GM19455 (cell line): ENCODE data around the gene GFRA1.

Experiments
- ATAC-seq: cut with Tn5 transposase; IDR thresholded peaks from one replicate; pipeline ENCODE4 v1.9.1; 2021; ENCODE audit not compliant: unreplicated experiment

Gene GFRA1

DNA sequence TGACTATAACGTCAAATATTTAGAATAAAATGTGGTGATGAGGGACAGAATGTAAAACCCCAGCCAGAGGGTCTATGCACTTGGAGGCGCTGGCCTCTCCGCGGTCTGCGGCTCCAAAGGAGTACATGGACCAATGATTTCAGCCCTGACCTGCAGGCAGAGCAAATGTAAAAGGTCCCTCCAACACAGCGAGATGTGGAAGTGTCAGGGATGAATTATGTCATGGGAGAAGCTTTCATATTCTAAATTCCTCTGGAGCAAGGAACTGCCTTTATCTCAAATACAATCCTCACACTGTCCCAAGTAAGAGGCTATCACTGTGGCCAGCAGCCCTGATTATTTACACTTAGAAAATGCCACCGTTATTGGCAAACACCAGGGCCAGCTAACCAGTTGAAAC lies 139.4 kb downstream of the GFRA1 start:
- ATAC-seq = no peak

DNA sequence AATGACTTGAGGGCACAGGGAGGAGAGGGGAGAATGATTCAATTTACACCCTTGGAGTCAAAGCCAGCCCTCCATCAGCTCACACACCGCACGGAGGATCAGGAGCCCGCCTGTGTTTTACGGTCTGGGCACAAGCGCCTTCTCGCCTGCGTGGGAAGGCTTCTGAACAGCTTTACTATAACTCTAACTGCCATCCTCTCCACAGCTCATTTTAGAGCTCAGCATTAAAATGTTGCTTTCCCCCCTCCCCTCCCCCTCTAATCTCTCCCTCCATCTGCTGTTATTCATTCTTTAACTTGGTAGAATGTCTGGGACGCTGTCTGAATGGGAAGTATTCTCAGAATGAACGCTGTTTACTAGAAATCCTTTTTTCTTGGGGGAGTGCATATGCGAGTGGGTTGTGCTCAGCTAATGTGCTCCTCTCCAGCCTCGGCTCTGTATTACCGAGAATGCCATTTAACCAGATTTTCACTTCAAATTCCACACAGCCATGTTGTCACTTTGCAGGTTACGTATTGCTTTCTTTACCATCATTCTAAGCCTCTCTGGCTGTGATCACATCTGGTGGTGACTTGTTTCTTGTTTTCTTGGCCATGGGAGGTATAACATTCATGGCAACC lies 140.1 kb downstream of the GFRA1 start:
- no peak for ATAC-seq

DNA sequence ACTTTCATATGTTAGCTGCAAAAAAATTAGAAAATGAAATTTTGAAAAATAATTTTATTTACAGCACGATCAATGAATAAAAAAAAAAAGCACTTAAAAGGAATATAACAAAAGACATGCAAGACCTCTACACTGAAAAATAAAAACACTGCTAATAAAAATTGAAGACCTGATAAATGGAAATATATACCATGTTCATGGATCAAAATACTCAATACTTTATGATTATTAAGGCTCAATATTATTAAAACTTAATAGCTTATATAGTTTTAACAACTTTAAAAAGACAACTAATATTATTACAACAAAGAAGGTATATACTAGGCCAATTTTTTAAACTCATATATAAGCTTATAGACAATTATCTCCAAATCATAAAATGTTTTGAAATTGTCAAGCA lies 143.0 kb downstream of the GFRA1 start:
- no peak for ATAC-seq

DNA sequence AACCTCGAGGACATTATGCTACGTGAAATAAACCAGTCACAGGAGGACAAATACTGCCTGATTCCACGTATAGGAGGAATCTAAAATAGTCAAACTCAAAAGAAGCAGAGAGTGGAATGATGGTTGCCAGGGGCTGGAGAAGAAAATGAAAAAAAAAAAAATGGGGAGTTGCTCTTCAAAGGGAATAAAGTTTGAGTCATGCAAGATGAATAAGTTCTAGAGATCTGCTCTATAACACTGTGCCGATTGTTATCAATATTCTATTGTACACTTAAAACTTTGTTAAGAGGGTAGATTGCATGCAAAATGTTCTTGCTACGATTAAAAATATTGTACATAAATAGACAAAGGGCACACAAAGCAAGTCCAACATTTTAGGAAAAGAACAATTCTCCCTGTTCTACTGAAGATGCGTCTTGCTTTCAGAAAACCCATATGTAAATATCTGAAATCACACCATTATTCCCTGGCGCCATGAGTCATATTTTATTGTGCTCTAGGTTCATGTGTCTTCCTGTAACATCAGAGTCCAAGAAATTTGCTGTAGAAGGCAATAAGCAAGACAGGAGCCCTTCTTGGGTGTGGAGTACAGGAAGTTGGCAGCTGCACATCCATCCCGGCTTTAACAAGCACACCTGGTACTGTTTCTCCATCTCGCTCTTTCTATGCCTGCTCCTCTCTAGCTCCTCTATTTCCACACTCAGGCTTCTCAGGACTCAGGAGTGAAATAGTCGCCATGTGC lies 145.9 kb downstream of the GFRA1 start:
- no peak for ATAC-seq

DNA sequence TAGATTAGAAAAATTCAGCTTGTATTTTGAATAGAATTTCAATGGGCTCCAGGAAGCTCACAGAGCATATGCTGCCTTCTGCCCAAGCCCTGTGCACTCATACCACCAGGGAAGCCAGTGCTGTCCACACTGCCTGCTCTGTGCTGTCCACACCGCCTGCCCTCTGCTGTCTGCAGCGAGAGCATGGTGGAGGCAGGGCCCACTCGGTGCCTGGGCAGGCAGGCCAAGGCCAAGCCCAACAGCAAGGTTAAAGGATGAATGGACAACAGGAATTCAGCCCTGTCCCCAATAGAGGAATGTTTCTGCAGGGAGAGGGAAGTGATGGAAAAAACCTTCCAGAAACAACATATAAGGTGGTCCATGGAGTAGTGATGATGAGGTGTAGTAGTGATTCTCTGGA lies 146.8 kb downstream of the GFRA1 start:
- ATAC-seq = no peak

DNA sequence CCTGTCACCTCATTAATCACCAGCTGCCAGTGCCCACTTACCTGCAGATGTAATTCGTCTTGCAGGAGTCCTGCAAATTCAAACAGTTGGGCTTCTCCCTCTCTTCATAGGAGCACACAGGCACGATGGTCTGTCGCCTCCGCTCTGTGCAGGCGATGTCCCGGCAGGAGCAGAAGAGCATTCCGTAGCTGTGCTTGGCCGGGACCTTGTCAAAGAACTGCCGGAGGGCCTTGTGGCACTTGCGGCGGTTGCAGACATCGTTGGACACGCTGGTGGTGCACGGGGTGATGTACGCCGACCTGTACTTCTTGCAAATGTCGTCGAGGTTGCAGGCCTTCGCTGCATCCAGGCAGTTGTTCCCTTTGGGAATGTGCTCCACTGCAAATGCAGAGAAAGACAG lies 147.8 kb downstream of the GFRA1 start:
- no peak for ATAC-seq

DNA sequence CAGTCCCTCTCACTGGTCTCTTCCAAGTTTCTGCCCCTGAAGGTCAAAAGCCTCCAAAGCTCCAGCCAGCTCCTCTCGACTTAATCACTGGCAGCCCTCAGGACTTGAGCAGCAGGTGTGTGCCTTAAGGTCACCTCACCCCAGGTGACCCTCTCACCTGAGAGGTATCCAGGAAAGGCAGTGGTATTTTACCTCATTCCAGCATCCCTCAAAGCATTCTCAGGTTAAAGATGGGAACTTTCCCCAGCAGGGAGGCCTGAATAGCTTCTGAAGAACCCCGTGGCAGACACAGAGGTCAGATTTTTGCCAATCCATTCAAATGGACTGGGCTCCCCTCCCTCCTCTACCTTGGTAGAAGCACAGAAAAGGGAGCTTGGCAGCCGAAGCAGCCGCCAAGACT lies 148.2 kb downstream of the GFRA1 start:
- ATAC-seq = no peak

DNA sequence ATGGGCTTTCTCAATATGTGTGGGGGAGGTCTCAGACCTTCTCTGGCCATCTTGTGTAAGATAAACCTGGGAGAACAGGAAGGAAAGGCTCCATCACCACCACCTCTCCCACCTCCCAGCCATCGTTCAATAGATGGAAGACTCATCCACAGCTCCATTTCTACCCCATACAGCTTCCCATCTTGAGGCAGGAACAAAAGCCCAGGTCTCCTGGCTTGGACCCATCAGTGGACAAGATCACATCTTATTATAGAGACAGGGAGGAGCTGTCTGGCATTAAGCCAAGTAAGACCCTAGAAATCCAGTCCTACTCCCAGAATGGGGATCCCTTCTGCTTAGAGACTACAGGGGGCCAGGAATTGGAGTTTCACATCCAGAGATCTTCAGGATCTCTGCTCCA lies 150.3 kb downstream of the GFRA1 start:
- ATAC-seq = no peak

DNA sequence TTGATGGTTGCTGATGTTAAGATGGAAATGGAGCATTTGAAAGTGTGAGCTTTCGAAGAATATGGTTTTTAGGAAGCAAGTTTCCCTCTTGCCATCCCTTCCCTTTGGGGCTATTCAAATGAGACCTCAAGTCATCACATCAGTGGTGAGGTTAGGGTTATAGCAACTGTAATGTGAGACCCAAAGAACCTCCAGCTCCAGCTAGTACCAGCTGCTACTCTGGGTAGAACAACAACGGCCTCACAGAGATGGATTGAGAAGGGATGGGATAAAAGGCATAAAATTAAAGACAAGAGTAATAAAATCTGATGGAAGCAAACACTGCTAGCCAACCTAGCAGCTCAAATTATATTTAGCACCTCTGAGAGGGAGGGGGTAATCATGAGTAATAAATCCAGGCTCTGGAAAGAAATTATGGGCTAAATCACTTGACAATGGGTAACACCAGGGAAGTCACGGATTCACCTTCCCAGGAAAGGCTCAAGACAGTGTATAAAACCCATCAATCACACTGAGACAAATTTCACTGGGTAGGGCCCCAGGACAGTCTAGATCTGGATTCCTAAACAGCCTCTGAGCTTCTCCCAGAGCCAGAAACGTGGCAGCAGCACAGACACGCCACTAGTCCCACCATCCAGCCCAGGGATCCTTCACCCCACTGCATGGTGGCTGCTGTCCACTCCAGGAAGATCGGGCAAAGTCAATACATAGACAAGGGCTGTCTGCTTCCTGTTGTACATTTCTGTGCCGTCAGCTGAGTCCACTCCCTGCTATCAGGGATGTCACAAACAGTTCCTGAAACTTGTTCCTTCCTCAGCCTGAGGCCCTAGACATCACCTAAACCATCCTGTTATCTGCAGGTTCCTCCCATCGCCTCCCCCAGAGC lies 151.1 kb downstream of the GFRA1 start:
- no peak for ATAC-seq

DNA sequence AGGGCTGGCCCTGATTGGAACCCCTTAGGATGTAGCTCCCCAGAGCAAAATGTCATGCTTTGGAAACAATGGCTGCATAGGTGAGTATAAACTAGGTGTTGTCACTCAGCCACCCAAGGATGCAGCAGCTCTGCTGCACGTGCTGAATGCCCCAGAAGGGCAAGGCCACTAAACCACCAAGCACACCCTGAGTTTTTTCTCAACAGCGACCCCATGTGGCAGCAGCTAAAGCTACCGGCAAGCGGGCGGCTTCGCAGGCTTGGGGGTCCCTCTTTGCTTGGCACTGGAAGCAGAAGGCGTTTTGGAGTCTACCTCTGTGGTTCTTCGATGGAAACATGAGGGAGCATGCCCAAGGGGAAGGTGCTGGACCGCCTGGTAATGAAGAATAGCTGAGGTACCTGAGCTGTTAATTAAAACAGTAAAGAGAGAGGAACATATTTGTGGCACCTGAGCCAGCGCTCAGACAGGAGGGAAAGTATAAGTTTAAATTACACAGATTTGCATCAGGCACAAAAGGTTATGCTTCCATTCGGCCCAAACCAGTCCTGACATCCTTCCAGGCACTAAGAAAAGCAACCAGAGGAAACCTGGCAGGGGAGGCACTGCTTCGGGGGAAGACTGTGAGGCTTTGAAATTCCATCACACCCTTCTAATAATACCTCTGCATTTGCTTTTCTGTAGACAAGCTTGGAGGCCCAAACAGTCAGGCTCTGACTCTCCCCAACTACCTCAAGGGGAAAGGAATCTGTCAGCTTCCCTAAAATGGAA lies 152.1 kb downstream of the GFRA1 start:
- no peak for ATAC-seq

DNA sequence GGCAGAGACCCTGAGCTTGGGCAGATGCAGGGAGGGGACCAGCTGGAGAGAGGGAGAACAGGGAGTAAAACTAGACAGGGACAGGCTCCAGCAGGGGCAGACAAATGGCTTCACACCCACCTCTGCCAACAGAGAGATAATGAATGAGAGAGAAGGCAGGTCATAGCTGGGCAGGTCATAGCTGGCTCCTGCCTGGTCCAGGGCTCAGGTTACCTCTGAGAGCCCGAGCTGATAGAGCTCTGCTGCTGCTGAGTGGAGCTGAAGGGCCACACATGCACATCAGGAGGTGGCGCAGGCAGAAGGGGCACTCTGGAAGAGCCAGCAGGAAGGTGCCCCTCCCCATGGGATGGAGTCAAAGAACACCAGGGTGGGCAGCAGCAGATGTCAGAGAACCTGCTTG lies 154.2 kb downstream of the GFRA1 start:
- ATAC-seq = no peak

DNA sequence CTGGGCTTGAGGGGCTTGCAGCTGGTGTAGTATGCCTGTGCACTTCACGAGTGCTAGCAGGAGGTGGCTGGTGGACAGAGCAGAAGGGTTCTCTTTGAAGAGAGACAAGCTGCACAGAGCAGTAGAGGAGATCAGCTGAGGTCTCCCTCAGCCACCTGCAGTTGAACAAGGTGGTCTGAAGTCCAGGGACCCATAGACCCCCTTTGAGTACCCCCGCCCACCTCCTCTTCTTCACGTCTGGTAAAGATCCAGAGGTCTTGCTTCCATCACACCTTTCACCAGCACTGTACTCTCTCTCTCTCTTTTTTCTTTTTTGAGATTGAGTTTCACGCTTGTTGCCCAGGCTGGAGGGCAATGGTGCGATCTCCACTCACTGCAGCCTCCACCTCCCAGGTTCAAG lies 157.2 kb downstream of the GFRA1 start:
- no peak for ATAC-seq

DNA sequence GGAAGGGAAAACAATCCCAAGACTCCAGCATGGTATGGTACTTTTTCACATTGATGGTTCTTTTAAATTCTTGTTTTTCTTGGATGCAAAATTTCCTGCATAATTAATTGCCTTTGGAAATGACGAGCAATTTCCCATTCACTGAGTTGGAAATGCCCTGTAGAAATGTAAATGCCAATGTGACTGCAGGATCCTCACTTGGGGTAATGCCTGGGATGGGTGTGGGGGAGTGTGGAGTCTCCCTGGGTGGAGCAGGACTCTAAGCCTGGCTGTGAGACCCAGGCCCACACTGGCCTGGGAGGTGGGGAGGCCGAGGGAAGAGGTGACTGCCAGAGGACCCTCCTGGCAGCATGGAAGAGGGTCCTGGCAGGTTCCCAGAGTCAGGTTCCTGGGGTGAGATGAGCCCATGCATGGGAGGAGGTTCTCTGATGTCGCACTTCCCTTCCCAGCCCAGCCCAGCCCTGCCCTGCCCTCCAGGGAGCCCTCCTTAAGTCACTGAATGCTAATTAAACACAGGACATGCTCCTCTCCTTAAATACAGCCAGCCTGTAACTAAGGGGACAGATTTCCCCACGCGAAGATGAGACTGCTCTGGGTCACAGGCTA lies 157.9 kb downstream of the GFRA1 start:
- ATAC-seq = no peak

DNA sequence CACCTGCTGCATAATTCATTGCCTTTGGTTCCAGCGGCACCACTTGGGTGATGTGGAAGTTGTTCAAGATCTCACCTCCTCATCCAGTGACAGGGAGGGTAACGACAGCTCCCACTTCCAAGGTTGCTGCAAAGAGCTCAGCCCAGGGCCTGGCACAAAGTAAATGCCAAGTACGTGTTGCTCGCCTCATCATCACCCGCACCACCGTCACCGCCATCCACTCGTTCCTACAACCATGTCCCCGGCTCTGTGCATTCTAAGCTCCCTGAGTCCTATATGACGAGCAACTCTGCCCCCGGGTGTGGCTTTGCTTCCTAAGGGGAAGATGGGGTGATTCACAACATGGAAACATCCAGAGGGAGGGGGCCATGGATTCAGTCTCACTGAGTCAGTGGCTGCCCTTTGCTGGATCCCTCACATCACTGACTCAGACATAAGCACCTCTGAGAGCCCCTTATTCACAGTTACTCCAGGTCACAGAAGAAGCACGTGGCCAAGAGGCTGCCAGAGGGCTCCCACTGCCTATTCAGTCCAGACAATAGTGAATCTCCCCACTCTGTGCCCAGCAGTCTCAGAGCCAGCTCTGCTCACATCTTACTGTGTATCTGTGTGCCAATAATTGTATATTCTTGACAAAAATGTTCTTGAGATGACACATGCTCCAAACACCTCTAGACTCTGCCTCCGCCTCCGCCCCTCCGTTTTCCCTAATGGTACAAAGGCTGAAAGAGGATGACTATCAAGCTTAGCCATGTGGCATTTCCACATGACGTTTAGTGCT lies 159.1 kb downstream of the GFRA1 start:
- ATAC-seq = no peak

DNA sequence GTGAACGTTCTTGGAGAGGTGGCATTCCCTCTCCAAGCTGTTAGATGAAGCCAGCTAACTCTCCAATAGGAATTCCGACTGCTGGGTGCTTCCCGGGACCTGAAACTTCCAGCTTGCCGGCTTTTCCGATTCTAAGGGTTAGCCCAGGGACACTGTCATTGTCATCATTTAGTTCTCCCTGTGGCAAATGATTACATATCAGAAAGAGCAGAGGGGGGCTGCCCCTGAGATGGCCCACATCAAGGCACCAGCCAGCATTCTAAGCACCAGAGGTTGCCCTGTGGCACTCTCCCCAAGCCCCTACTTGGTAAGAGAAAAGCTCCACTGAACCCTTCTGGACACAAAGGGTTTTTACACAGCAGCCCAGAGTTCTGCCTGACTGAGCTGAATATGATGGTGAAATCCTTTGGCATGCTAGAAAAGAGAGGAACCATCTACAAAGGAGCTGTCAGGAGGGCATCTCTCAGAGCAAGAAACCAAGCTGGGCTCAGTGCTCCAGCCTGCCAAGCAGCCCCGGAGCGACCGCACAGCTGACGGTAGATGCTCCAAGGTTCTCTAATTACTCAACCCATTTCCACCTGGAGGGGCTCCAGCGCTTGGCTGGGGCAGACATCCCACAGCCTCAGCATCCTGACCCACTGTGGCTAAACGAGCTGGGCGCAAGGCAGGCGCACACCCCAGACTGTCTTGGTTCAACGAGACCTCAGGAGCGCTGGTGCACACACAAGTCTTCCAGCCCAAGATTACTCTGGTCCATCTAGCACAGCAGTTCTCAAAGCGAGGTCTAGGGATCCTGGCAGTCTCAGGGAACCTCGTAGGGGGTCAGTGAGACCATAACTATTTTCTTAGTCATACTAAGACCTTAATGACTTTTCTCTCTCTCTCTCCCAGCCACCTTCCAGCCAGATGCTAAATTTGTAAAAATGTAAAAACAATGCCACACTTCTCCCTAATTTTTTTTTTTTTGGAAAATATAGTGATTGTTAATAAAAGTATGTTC lies 160.5 kb downstream of the GFRA1 start:
- ATAC-seq = no peak

DNA sequence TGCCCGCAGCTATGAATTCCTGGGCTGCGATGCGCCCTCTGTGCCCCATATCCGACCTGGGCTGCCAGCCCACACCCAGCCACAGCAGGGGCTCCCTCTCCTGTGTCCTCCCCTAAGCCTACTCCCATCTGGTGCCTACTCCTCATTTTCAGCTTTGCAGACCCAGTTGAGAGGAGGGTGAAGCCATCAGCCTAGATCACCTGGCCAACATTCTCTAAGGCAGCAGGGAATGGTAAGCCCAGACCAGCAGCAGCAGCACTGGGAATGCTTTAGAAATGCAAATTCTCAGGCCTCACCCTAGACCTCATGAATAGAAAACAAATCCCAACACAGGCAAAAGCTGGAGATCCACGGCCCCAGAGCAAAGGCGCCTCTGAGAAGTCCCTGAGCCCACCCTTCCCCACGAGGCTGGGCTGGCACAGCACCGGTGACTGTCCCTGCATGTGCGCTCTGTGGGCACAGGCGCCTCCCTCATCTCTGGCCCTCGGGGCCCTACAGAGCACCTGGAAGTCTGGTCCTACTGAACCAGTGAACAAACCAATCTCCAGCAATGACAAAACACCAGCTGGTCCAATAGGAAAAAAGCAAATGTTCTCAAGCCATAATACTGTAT lies 161.4 kb downstream of the GFRA1 start:
- no peak for ATAC-seq

DNA sequence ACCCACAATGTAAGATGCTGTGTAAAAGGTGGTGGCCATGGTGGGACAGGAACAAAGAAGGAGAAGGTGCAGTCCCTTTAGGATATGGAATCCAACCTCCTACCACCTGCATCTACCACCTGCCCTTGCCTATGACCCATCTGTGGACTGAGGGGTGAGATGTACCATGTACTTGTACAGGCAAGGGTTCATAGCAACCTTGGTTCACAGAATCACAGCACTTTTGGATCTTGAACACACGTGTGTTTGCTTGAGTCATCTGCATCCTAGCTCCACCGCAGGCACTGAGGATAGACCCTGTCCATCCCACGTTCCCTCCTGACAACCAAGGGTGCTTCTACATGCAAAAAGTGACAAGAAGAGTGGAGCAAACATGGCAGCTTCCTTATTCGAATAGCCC lies 162.3 kb downstream of the GFRA1 start:
- ATAC-seq = no peak

DNA sequence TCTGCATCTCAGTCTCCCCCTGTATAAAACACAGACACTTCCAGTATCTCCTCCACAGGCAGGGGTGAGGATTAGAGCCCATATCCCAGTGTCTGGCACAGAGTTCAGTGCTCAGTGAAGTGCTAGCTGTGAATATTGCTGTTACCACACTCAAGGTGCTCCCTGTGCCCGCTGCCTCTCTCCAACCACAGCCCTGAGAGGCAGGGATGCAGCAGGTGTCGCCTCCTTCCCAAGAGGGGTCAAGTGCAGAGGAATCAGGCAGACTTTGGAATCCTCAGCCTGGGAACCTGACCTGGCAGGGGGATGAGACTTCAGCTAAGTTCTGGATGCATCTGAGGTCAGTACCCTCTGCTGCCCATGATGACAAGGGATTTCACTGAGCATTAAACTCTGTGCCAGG lies 163.1 kb downstream of the GFRA1 start:
- no peak for ATAC-seq
